H1 (cell line): Measurements from ENCODE around the gene DKK3. TPM values are rescaled to one million over a fixed set of nuclear protein-coding genes. Genes with fewer than 3 reads are reported as not detected.

Experiments
- CTCF ChIA-PET: fragments of 300-600 bp; sonication (Branson Sonifier 250); formaldehyde crosslinking; loops from one replicate; lab custom pipeline; 2021; ENCODE audit not compliant: partially characterized antibody; lab: Charles Lee
- POLR2A ChIA-PET: fragments of 300-600 bp; sonication (Branson Sonifier 250); formaldehyde crosslinking; loops from one replicate; lab custom pipeline; 2021; ENCODE audit warnings: inconsistent platforms; ENCODE audit not compliant: partially characterized antibody; lab: Charles Lee
- DNase-seq, 2 experiments: peaks; one replicate each; pipeline versions ENCODE4 v3.0.0 to v3.0.0-alpha.2; 2010 to 2022; ENCODE audit warnings: low spot score in 2 of 2, low read depth in 1 of 2, mixed read lengths in 1 of 2
- FAIRE-seq: peaks from 2 replicates; lab custom pipeline; 2011; peaks lifted over from hg19 to GRCh38; lab: Jason Lieb, UNC
- H2AFZ ChIP-seq: 2 replicates; pipeline ENCODE4 v1.8.1; 2012; ENCODE audit warnings: low read length, inconsistent platforms
- H2AK5ac ChIP-seq: 2 replicates; pipeline ENCODE4 v1.6.1; 2013; ENCODE audit warnings: low read depth, low read length
- H2BK120ac ChIP-seq: replicated peaks from 2 replicates; pipeline ENCODE3; 2013; ENCODE audit warnings: low read depth, low read length, inconsistent platforms
- H2BK12ac ChIP-seq: 2 replicates; pipeline ENCODE4 v1.6.1; 2013; ENCODE audit warnings: low read depth, low read length
- H2BK15ac ChIP-seq: 2 replicates; pipeline ENCODE4 v1.6.1; 2013; ENCODE audit warnings: low read length
- H2BK20ac ChIP-seq: 2 replicates; pipeline ENCODE4 v1.6.1; 2013; ENCODE audit warnings: low read length
- H2BK5ac ChIP-seq: 2 replicates; pipeline ENCODE4 v1.6.1; 2013; ENCODE audit warnings: low read depth, low read length
- H3K14ac ChIP-seq: 2 replicates; pipeline ENCODE4 v1.6.1; 2013; ENCODE audit warnings: inconsistent platforms; ENCODE audit not compliant: insufficient read length
- H3K18ac ChIP-seq: 2 replicates; pipeline ENCODE4 v1.6.1; 2013; ENCODE audit warnings: low read length; ENCODE audit errors: extremely low read depth
- H3K23ac ChIP-seq: 2 replicates; pipeline ENCODE4 v1.6.1; 2013; ENCODE audit warnings: inconsistent platforms; ENCODE audit not compliant: insufficient read length
- H3K23me2 ChIP-seq: 2 replicates; pipeline ENCODE4 v1.6.1; 2013; ENCODE audit warnings: low read depth, low read length
- H3K27ac ChIP-seq: 2 replicates; pipeline ENCODE4 v1.6.1; 2011; ENCODE audit warnings: low read depth, low read length, inconsistent platforms
- H3K27me3 ChIP-seq, 4 experiments: replicated peaks in 1 of 4; 1 replicate in 1 of 4; 2 replicates in 3 of 4; pipeline versions ENCODE4 v1.6.1 to v1.8.1; 2011 to 2013; ENCODE audit warnings: low read length in 3 of 4, mild to moderate bottlenecking in 3 of 4, inconsistent platforms in 2 of 4, mixed read lengths in 2 of 4, moderate library complexity in 1 of 4; ENCODE audit not compliant: control insufficient read depth in 3 of 4, insufficient read depth in 3 of 4; ENCODE audit errors: extremely low read depth in 1 of 4
- H3K36me3 ChIP-seq, 4 experiments: 2 replicates each; pipeline versions ENCODE4 v1.6.1 to v1.8.1; 2011 to 2013; ENCODE audit warnings: mild to moderate bottlenecking in 4 of 4, low read length in 3 of 4, moderate library complexity in 2 of 4, control low read depth in 1 of 4, inconsistent platforms in 1 of 4; ENCODE audit not compliant: insufficient read depth in 4 of 4, control insufficient read depth in 2 of 4
- H3K4ac ChIP-seq: replicated peaks from 2 replicates; pipeline ENCODE3; 2013; ENCODE audit warnings: low read length, low read depth, mixed read lengths, inconsistent platforms; ENCODE audit not compliant: insufficient read length
- H3K4me1 ChIP-seq, 4 experiments: replicated peaks in 1 of 4; 1 replicate in 1 of 4; 2 replicates in 3 of 4; pipeline versions ENCODE4 v1.6.1 to v1.8.1; 2011 to 2013; ENCODE audit warnings: low read length in 3 of 4, inconsistent platforms in 2 of 4, mixed read lengths in 1 of 4; ENCODE audit not compliant: insufficient read depth in 4 of 4, control insufficient read depth in 3 of 4
- H3K4me2 ChIP-seq, 2 experiments: 2 replicates each; pipeline versions ENCODE4 v1.6.1 to v1.8.1; 2011 to 2013; ENCODE audit warnings: low read depth in 2 of 2, low read length in 2 of 2, control low read depth in 1 of 2, inconsistent platforms in 1 of 2, mild to moderate bottlenecking in 1 of 2; ENCODE audit not compliant: insufficient read depth in 1 of 2
- H3K4me3 ChIP-seq, 4 experiments: fragments of 200-600, 300-600 bp in 1 of 4; sonication (generic), shearing (Covaris generic), sonication (Bioruptor Twin) in 1 of 4; 2 replicates each; pipeline versions ENCODE4 v1.5.1 to v1.8.1; 2011 to 2016; ENCODE audit warnings: low read length in 4 of 4, low read depth in 3 of 4, control low read depth in 2 of 4, inconsistent platforms in 2 of 4, mild to moderate bottlenecking in 2 of 4, mixed read lengths in 1 of 4, moderate library complexity in 1 of 4; ENCODE audit not compliant: insufficient read depth in 2 of 4; ENCODE audit errors: extremely low read depth in 1 of 4
- H3K56ac ChIP-seq: replicated peaks from 2 replicates; pipeline ENCODE3; 2013; ENCODE audit warnings: low read depth, mild to moderate bottlenecking, mixed read lengths, low read length, inconsistent platforms; ENCODE audit not compliant: insufficient read length
- H3K79me1 ChIP-seq: 2 replicates; pipeline ENCODE4 v1.6.1; 2013; ENCODE audit warnings: low read depth, low read length, control low read depth
- H3K79me2 ChIP-seq, 2 experiments: 2 replicates each; pipeline versions ENCODE4 v1.6.1 to v1.8.1; 2012 to 2013; ENCODE audit warnings: low read length in 2 of 2, mild to moderate bottlenecking in 2 of 2, inconsistent platforms in 1 of 2; ENCODE audit not compliant: insufficient read depth in 2 of 2, control insufficient read depth in 1 of 2
- H3K9ac ChIP-seq, 4 experiments: replicated peaks in 1 of 4; 1 replicate in 1 of 4; 2 replicates in 3 of 4; pipeline versions ENCODE4 v1.6.1 to v1.8.1; 2011 to 2013; ENCODE audit warnings: low read depth in 3 of 4, low read length in 3 of 4, control low read depth in 2 of 4, mild to moderate bottlenecking in 2 of 4, moderate library complexity in 2 of 4, inconsistent platforms in 1 of 4; ENCODE audit errors: extremely low read depth in 1 of 4
- H3K9me3 ChIP-seq, 2 experiments: 2 replicates each; pipeline versions ENCODE4 v1.6.1 to v1.8.1; 2012 to 2013; ENCODE audit warnings: mild to moderate bottlenecking in 2 of 2, moderate library complexity in 2 of 2, control low read depth in 1 of 2, inconsistent platforms in 1 of 2, low read depth in 1 of 2, low read length in 1 of 2, mixed read lengths in 1 of 2; ENCODE audit not compliant: insufficient read depth in 2 of 2
- H4K20me1 ChIP-seq, 2 experiments: replicated peaks in 1 of 2; 2 replicates each; pipeline versions ENCODE3 to v1.8.1; 2011 to 2013; ENCODE audit warnings: inconsistent platforms in 2 of 2, low read length in 2 of 2, mild to moderate bottlenecking in 1 of 2; ENCODE audit not compliant: insufficient read depth in 2 of 2, control insufficient read depth in 1 of 2
- H4K5ac ChIP-seq: 2 replicates; pipeline ENCODE4 v1.6.1; 2013; ENCODE audit warnings: low read length, low read depth, mixed read lengths, inconsistent platforms; ENCODE audit not compliant: insufficient read length
- H4K8ac ChIP-seq: 2 replicates; pipeline ENCODE4 v1.8.0; 2013; ENCODE audit warnings: mild to moderate bottlenecking, moderate library complexity, low read length, inconsistent platforms; ENCODE audit not compliant: insufficient read depth; ENCODE audit errors: extremely low read depth
- H4K91ac ChIP-seq: replicated peaks from 2 replicates; pipeline ENCODE3; 2013; ENCODE audit warnings: low read length, mixed read lengths, inconsistent platforms; ENCODE audit not compliant: insufficient read length
- BACH1 ChIP-seq: IDR thresholded peaks from 2 replicates; pipeline ENCODE4 v1.6.1; 2012; ENCODE audit warnings: low read length, improper control_type of control experiment
- GTF2F1 ChIP-seq: IDR thresholded peaks from 2 replicates; pipeline ENCODE4 v1.6.1; 2012; ENCODE audit warnings: low read depth, low read length, improper control_type of control experiment, borderline replicate concordance
- SAP30 ChIP-seq: fragments of 300-600 bp; sonication (generic); IDR thresholded peaks from 2 replicates; pipeline ENCODE4 v1.7.1; 2012; ENCODE audit warnings: low read length, moderate library complexity, mild to moderate bottlenecking, inconsistent platforms; ENCODE audit not compliant: insufficient read depth, insufficient replicate concordance
- SIN3A ChIP-seq, 2 experiments: IDR thresholded peaks in 1 of 2; conservative IDR thresholded peaks in 1 of 2; 2 replicates each; pipeline ENCODE4 v1.6.1; 2011 to 2012; ENCODE audit warnings: low read length in 2 of 2, improper control_type of control experiment in 1 of 2, low read depth in 1 of 2, mild to moderate bottlenecking in 1 of 2
- SIX5 ChIP-seq: IDR thresholded peaks from 2 replicates; pipeline ENCODE4 v1.6.1; 2011; ENCODE audit warnings: mild to moderate bottlenecking, low read depth, low read length
- WGBS, 2 experiments: shearing (Covaris generic) in 1 of 2; methylation state at CpG; one replicate each; pipeline versions ENCODE4 v1.1.6 to v1.1.7; 2013 to 2015; ENCODE audit warnings: low lambda C conversion rate in 2 of 2, mixed read lengths in 2 of 2, inconsistent platforms in 1 of 2, low coverage in 1 of 2, missing lambda C conversion rate in 1 of 2; ENCODE audit not compliant: insufficient replicate concordance in 2 of 2, insufficient coverage in 1 of 2, insufficient read length in 1 of 2; ENCODE audit errors: extremely low coverage in 1 of 2, missing lambda C conversion rate in 1 of 2; 5-methylcytosine and 5-hydroxymethylcytosine counted together
- polyA plus RNA-seq, 7 experiments: library from polyadenylated mRNA; depleted of rRNA in 3 of 7; stranded (reverse) in 5 of 7; unstranded in 2 of 7; fragments of >200 nt in 5 of 7; fragments of 200-250 nt in 2 of 7; gene quantifications; 1 replicate in 5 of 7; 2 replicates in 1 of 7; 4 replicates in 1 of 7; pipeline versions ENCODE4 v1.2.1 to v1.2.3, GENCODE V29; 2011 to 2013; ENCODE audit warnings: missing spikeins in 2 of 7, mixed read lengths in 2 of 7
- total RNA-seq: library from RNA; stranded (reverse); fragmentation: NEBNext Ultra II Directional; extraction: Animal tissue kit (Norgen Biotek cat#: 25700); gene quantifications from 2 replicates; pipeline ENCODE4 v1.2.1, GENCODE V29; 2021

DKK3 gene
- total and polyA plus RNA-seq, 2 of the 8 experiments (the other 6 are each of a cell fraction or from before 2014, with no cell fraction given), result 30.0 to 40.1 TPM

- no peak for FAIRE-seq
- 74% methylated on average over 5 of the region's 5 CpGs; no CpG with 5 or more reads in 1 of the 2 experiments for WGBS, 2 experiments
- Histone ChIP-seq H3K4ac (no peak overlapping the region), H4K8ac (no peak overlapping the region), H3K23ac (no peak overlapping the region), H3K4me3 (no peak overlapping the region; a peak in 1 of 8 replicates), H3K36me3 (peaks cover 0 to under 1% (median 0%) of the 10 kb centered on the region in 4 experiments; a peak in 3 of 8 replicates), H3K9ac (no peak overlapping the region), H3K27me3 (peaks cover 0 to 13% (median 10%) of the 10 kb centered on the region in 4 experiments; a peak in 4 of 7 replicates), H3K4me2 (peak overlapping the region; percentile 91 to 92; a peak in 2 of 4 replicates), H3K27ac (no peak overlapping the region), H2AK5ac (no peak overlapping the region), H2BK5ac (no peak overlapping the region), H4K5ac (no peak overlapping the region), H3K79me2 (no peaks in the 10 kb centered on the region), H3K4me1 (peaks cover 0 to 19% (median 5%) of the 10 kb centered on the region in 4 experiments; a peak in 6 of 7 replicates)
- POLR2A ChIA-PET, result interaction anchor here (0.6 to 3.3 kb wide), 3 partner anchors 14 to 941 kb away, joined by 3 to 10 read pairs (median 7); no protein-coding TSS in a partner anchor
- no peak for TF ChIP-seq GTF2F1
- TF ChIP-seq BACH1, result no peak
- TF ChIP-seq SIX5, result no peak
- peak in 1 of 2 experiments; percentile 66; a peak in 1 of 4 replicates for TF ChIP-seq SIN3A (conservative IDR thresholded peaks at IDR 0.05 in 1 of 2, IDR thresholded peaks at IDR 0.05 in 1 of 2; ENCODE audit: low read depth in 1 of 2, low read length in 2 of 2)
- TF ChIP-seq SAP30, result peak; percentile 58
- TF ChIP-seq, all 59 proteins: peak for 2
- H3K9me3 ChIP-seq, result no peaks in the 10 kb centered on the region
- peaks cover 12% of the 10 kb centered on the region; the same call in 1 of the 2 replicates for H3K23me2 ChIP-seq
- H3K14ac ChIP-seq, result no peak overlapping the region
- no peak overlapping the region for H3K18ac ChIP-seq
- H3K79me1 ChIP-seq, result no peaks in the 10 kb centered on the region
- DNase-seq, result no peak
- no peak overlapping the region for H2AFZ ChIP-seq
- no peak overlapping the region for H2BK15ac ChIP-seq
- CTCF ChIA-PET, result interaction anchor here (0.7 to 4.2 kb wide), 10 partner anchors 16 to 273 kb away, joined by 3 to 30 read pairs (median 3); no protein-coding TSS in a partner anchor
- no peak overlapping the region for H4K91ac ChIP-seq
- H3K56ac ChIP-seq, result no peak overlapping the region
- H4K20me1 ChIP-seq, result peaks cover 2 to 13% of the 10 kb centered on the region in 2 experiments
- H2BK120ac ChIP-seq, result no peak overlapping the region
- H2BK12ac ChIP-seq, result no peak overlapping the region
- no peak overlapping the region for H2BK20ac ChIP-seq
Observed at GRCh38 chr11:12007230-12007593, 1.2 kb downstream of the DKK3 start.
